Neural cell (in vitro differentiated cells): ENCODE measurements around the gene CNOT2. TPM values are rescaled to one million over a fixed set of nuclear protein-coding genes. Genes with fewer than 3 reads are reported as not detected.

Source experiments
- H2AFZ ChIP-seq: fragments of 200-600, 300-800 bp; sonication (generic), shearing (Covaris generic); 2 replicates; pipeline ENCODE4 v1.6.0; 2014; ENCODE audit warnings: low read depth, mild to moderate bottlenecking, antibody characterized with exemption, low read length, moderate library complexity
- H3F3A ChIP-seq: fragments of 200-600 bp; shearing (Covaris generic); 2 replicates; pipeline ENCODE4 v1.6.1; 2016; ENCODE audit warnings: mild to moderate bottlenecking, moderate library complexity, mixed read lengths, antibody characterized with exemption, low read length; ENCODE audit not compliant: insufficient read depth, poor library complexity, severe bottlenecking
- H3K27ac ChIP-seq: fragments of 200-600, 300-800 bp; sonication (generic), shearing (Covaris generic); 2 replicates; pipeline ENCODE4 v1.5.1; 2014; ENCODE audit warnings: mild to moderate bottlenecking, low read length, moderate library complexity
- H3K27me3 ChIP-seq: fragments of 300-800, 200-600 bp; sonication (generic), shearing (Covaris generic); 2 replicates; pipeline ENCODE4 v1.6.0; 2014; ENCODE audit warnings: mild to moderate bottlenecking, low read depth, low read length, moderate library complexity; ENCODE audit not compliant: insufficient read depth
- H3K36me3 ChIP-seq: fragments of 300-800, 200-600 bp; sonication (generic), shearing (Covaris generic); 2 replicates; pipeline ENCODE4 v1.5.1; 2014; ENCODE audit warnings: mild to moderate bottlenecking, antibody characterized with exemption, low read length, moderate library complexity; ENCODE audit not compliant: insufficient read depth
- H3K4me2 ChIP-seq: fragments of 300-800, 200-600 bp; sonication (generic), shearing (Covaris generic); 2 replicates; pipeline ENCODE4 v1.6.0; 2014; ENCODE audit warnings: mild to moderate bottlenecking, low read length
- H3K4me3 ChIP-seq: fragments of 300-800, 200-600 bp; sonication (generic), shearing (Covaris generic); 2 replicates; pipeline ENCODE4 v1.5.1; 2014; ENCODE audit warnings: mild to moderate bottlenecking, low read length, moderate library complexity
- H3K79me2 ChIP-seq: fragments of 200-600 bp; shearing (Covaris generic); replicated peaks from 2 replicates; pipeline ENCODE4 v1.6.0; 2014; ENCODE audit warnings: mild to moderate bottlenecking, low read length, moderate library complexity; ENCODE audit not compliant: insufficient read depth
- H3K9ac ChIP-seq: fragments of 300-800, 200-600 bp; sonication (generic), shearing (Covaris generic); 2 replicates; pipeline ENCODE4 v1.6.1; 2016; ENCODE audit warnings: mild to moderate bottlenecking, low read length, mixed read lengths
- H3K9me2 ChIP-seq: fragments of 200-600 bp; shearing (Covaris generic); 2 replicates; pipeline ENCODE4 v1.6.1; 2016; ENCODE audit warnings: mild to moderate bottlenecking, low read length, mixed read lengths; ENCODE audit not compliant: insufficient read depth
- H3K9me3 ChIP-seq: fragments of 200-600, 300-800 bp; sonication (generic), shearing (Covaris generic); 2 replicates; pipeline ENCODE4 v1.6.1; 2016; ENCODE audit warnings: mild to moderate bottlenecking, mixed run types, low read length, moderate library complexity, mixed read lengths
- H4K20me1 ChIP-seq: fragments of 200-600 bp; shearing (Covaris generic); 2 replicates; pipeline ENCODE4 v1.6.1; 2016; ENCODE audit warnings: mild to moderate bottlenecking, mixed run types; ENCODE audit not compliant: insufficient read depth
- EP300 ChIP-seq: fragments of 450-650 bp; conservative IDR thresholded peaks from 2 replicates; pipeline ENCODE4 v1.6.1; 2014; ENCODE audit warnings: antibody characterized with exemption, mild to moderate bottlenecking, moderate library complexity; ENCODE audit not compliant: poor library complexity, severe bottlenecking
- EZH2 ChIP-seq: fragments of 200-600, 300-800 bp; shearing (Covaris generic), sonication (generic); IDR thresholded peaks from 2 replicates; pipeline ENCODE4 v1.6.1; 2014; ENCODE audit warnings: antibody characterized with exemption, low read length, borderline replicate concordance, mild to moderate bottlenecking; ENCODE audit not compliant: insufficient read depth, poor library complexity, severe bottlenecking
- MXI1 ChIP-seq: fragments of 450-650 bp; conservative IDR thresholded peaks from 2 replicates; pipeline ENCODE4 v1.6.1; 2014; ENCODE audit warnings: antibody characterized with exemption, mild to moderate bottlenecking; ENCODE audit not compliant: poor library complexity, severe bottlenecking
- POLR2AphosphoS5 ChIP-seq: IDR thresholded peaks from 2 replicates; pipeline ENCODE4 v1.6.1; 2012
- RAD21 ChIP-seq: fragments of 450-650 bp; conservative IDR thresholded peaks from 2 replicates; pipeline ENCODE4 v1.6.1; 2014; ENCODE audit warnings: antibody characterized with exemption, mild to moderate bottlenecking, moderate library complexity
- REST ChIP-seq: IDR thresholded peaks from 2 replicates; pipeline ENCODE4 v1.6.1; 2012; ENCODE audit warnings: borderline replicate concordance
- SMC3 ChIP-seq: fragments of 450-650 bp; conservative IDR thresholded peaks from 2 replicates; pipeline ENCODE4 v1.6.1; 2014; ENCODE audit warnings: antibody characterized with exemption, mild to moderate bottlenecking, moderate library complexity; ENCODE audit not compliant: poor library complexity
- TAF1 ChIP-seq: IDR thresholded peaks from 2 replicates; pipeline ENCODE4 v1.6.1; 2012; ENCODE audit warnings: low read depth
- polyA plus RNA-seq: library from polyadenylated mRNA; depleted of rRNA; stranded (reverse); fragments of >200 nt; gene quantifications from 2 replicates; pipeline ENCODE4 v1.2.3, GENCODE V29; 2014
- TF ChIP-seq, protein P1 (sequence below): fragments of 450-650 bp; IDR thresholded peaks from 2 replicates; pipeline ENCODE4 v1.5.1; 2014; ENCODE audit warnings: antibody characterized with exemption, mild to moderate bottlenecking, moderate library complexity; ENCODE audit not compliant: poor library complexity, severe bottlenecking

Gene CNOT2
- polyA plus RNA-seq, 1 donor from 2014 or later, result 158 TPM

- peaks cover 3% of the 10 kb centered on the region for H3K27me3 ChIP-seq
- H3F3A ChIP-seq, result no peaks in the 10 kb centered on the region
- TF ChIP-seq EZH2, result no peak
- TF ChIP-seq REST, result no peak
- TF ChIP-seq POLR2AphosphoS5, result no peak
- no peak for TF ChIP-seq TAF1
- TF ChIP-seq EP300, result no peak
- no peak for TF ChIP-seq MXI1
- TF ChIP-seq RAD21, result no peak
- TF ChIP-seq SMC3, result no peak
- TF ChIP-seq, protein P1, sequence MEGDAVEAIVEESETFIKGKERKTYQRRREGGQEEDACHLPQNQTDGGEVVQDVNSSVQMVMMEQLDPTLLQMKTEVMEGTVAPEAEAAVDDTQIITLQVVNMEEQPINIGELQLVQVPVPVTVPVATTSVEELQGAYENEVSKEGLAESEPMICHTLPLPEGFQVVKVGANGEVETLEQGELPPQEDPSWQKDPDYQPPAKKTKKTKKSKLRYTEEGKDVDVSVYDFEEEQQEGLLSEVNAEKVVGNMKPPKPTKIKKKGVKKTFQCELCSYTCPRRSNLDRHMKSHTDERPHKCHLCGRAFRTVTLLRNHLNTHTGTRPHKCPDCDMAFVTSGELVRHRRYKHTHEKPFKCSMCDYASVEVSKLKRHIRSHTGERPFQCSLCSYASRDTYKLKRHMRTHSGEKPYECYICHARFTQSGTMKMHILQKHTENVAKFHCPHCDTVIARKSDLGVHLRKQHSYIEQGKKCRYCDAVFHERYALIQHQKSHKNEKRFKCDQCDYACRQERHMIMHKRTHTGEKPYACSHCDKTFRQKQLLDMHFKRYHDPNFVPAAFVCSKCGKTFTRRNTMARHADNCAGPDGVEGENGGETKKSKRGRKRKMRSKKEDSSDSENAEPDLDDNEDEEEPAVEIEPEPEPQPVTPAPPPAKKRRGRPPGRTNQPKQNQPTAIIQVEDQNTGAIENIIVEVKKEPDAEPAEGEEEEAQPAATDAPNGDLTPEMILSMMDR, result no peak
- H3K9me2 ChIP-seq, result no peaks in the 10 kb centered on the region
- H3K36me3 ChIP-seq, result no peaks in the 10 kb centered on the region
- H3K79me2 ChIP-seq, result no peaks in the 10 kb centered on the region
- H2AFZ ChIP-seq, result no peak overlapping the region
- H3K27ac ChIP-seq, result no peak overlapping the region
- no peak overlapping the region for H3K9ac ChIP-seq
- no peaks in the 10 kb centered on the region for H3K9me3 ChIP-seq
- H3K4me3 ChIP-seq, result no peak overlapping the region
- H4K20me1 ChIP-seq, result no peaks in the 10 kb centered on the region
- no peak overlapping the region for H3K4me2 ChIP-seq
Measured at GRCh38 chr12:70359458-70360197, 116.4 kb downstream of the CNOT2 start.

DNA sequence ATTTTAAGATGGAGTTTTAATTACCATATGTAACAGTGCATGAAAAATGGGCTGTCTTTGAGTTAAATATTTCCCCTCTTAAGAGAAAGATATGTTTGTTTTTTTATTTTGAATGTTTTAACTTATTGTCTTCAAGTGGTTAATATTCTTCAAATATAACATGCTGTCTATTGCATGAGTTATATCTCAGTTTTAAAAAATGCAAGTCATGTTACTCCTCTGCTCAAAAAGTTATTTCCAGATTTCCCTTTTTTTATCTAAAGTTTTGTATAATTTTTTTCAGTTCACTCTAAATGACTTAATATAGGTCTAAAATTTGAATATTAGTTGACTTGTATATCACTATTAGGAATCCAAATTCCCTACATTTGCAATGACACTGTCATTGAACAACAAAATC lies 117.0 kb downstream of the CNOT2 start:
- Histone ChIP-seq H3K9me3 (no peaks in the 10 kb centered on the region), H4K20me1 (no peaks in the 10 kb centered on the region), H3K27ac (no peak overlapping the region), H3K4me2 (no peak overlapping the region), H3K27me3 (peaks cover 9% of the 10 kb centered on the region), H3K9me2 (no peaks in the 10 kb centered on the region), H3K4me3 (no peak overlapping the region), H3K79me2 (no peaks in the 10 kb centered on the region), H2AFZ (no peak overlapping the region), H3F3A (no peaks in the 10 kb centered on the region), H3K9ac (no peak overlapping the region), H3K36me3 (no peaks in the 10 kb centered on the region)
- TF ChIP-seq RAD21 (no peak), EZH2 (no peak), EP300 (no peak), REST (no peak), POLR2AphosphoS5 (no peak)
- TF ChIP-seq, protein P1, result no peak
